HEK293T (cell line): Measurements from ENCODE around the gene KRT8.
A peak's percentile ranks its signal among the peaks of the same experiment; 100 is the strongest.

Source experiments
- CTCF ChIA-PET: fragments of 350-600 bp; formaldehyde crosslinking; extraction: SDS; loops from one replicate; lab custom pipeline; 2021; ENCODE audit warnings: antibody characterized with exemption, inconsistent platforms; lab: Yijun Ruan, JAX
- POLR2A ChIA-PET: fragments of 350-600 bp; formaldehyde crosslinking; extraction: SDS; loops from one replicate; lab custom pipeline; 2020; ENCODE audit warnings: antibody characterized with exemption, inconsistent platforms; lab: Yijun Ruan, JAX
- DNase-seq: peaks from one replicate; pipeline ENCODE4 v3.0.0; 2012; ENCODE audit warnings: mixed read lengths; ENCODE audit errors: extremely low spot score
- ARNT ChIP-seq: fragments of 450-650 bp; IDR thresholded peaks from 2 replicates; pipeline ENCODE4 v1.6.1; 2017; ENCODE audit warnings: mild to moderate bottlenecking
- BHLHE40 ChIP-seq: fragments of 450-650 bp; IDR thresholded peaks from 2 replicates; pipeline ENCODE4 v1.6.1; 2016; ENCODE audit warnings: mild to moderate bottlenecking, moderate library complexity, borderline replicate concordance
- CTBP1 ChIP-seq: fragments of 450-650 bp; IDR thresholded peaks from 2 replicates; pipeline ENCODE4 v1.6.1; 2016; ENCODE audit warnings: borderline replicate concordance
- ELF4 ChIP-seq: fragments of 450-650 bp; IDR thresholded peaks from 2 replicates; pipeline ENCODE4 v1.6.1; 2017; ENCODE audit warnings: antibody characterized with exemption
- FOXA1 ChIP-seq: fragments of 450-650 bp; IDR thresholded peaks from 2 replicates; pipeline ENCODE4 v1.6.1; 2016; ENCODE audit warnings: mild to moderate bottlenecking
- FOXK2 ChIP-seq: fragments of 450-650 bp; IDR thresholded peaks from 2 replicates; pipeline ENCODE4 v1.6.1; 2016; ENCODE audit warnings: mild to moderate bottlenecking
- FOXM1 ChIP-seq: fragments of 450-650 bp; IDR thresholded peaks from 2 replicates; pipeline ENCODE4 v1.6.1; 2017; ENCODE audit warnings: mild to moderate bottlenecking, borderline replicate concordance
- HDGF ChIP-seq: fragments of 450-650 bp; IDR thresholded peaks from 2 replicates; pipeline ENCODE4 v1.6.1; 2017; ENCODE audit warnings: antibody characterized with exemption, borderline replicate concordance
- L3MBTL2 ChIP-seq: fragments of 450-650 bp; conservative IDR thresholded peaks from 2 replicates; pipeline ENCODE4 v1.6.1; 2016; ENCODE audit warnings: mild to moderate bottlenecking
- LEF1 ChIP-seq: fragments of 450-650 bp; IDR thresholded peaks from 2 replicates; pipeline ENCODE4 v1.6.1; 2017; ENCODE audit warnings: mild to moderate bottlenecking, borderline replicate concordance
- NFRKB ChIP-seq: fragments of 450-650 bp; IDR thresholded peaks from 2 replicates; pipeline ENCODE4 v1.6.1; 2016; ENCODE audit warnings: mild to moderate bottlenecking, moderate library complexity
- SP1 ChIP-seq: fragments of 450-650 bp; IDR thresholded peaks from 2 replicates; pipeline ENCODE4 v1.6.1; 2017
- SUZ12 ChIP-seq: fragments of 450-650 bp; IDR thresholded peaks from 2 replicates; pipeline ENCODE4 v1.6.1; 2016; ENCODE audit warnings: mild to moderate bottlenecking
- TARDBP ChIP-seq: fragments of 450-650 bp; IDR thresholded peaks from 2 replicates; pipeline ENCODE4 v1.6.1; 2016
- ZNF384 ChIP-seq: fragments of 450-650 bp; IDR thresholded peaks from 2 replicates; pipeline ENCODE4 v1.6.1; 2016
- TF ChIP-seq, protein P1 (sequence below): fragments of 450-650 bp; IDR thresholded peaks from 2 replicates; pipeline ENCODE4 v1.6.1; 2016

KRT8 gene

GRCh38 chr12:52873832-52874572, 30.9 kb downstream of the KRT8 start:
- peak; percentile 40 for DNase-seq
- POLR2A ChIA-PET = interaction anchor here (1.0 kb wide), 1 partner anchor 132 kb away, joined by 5 read pairs; the partner anchor contains the start of gene EIF4B
- CTCF ChIA-PET = interaction anchor here (0.8 to 1.6 kb wide), 4 partner anchors 8 to 501 kb away, joined by 4 to 7 read pairs (median 4); no protein-coding TSS in a partner anchor
- TF ChIP-seq SUZ12 (no peak), FOXK2 (no peak), ARNT (no peak)
- TF ChIP-seq, protein P1, sequence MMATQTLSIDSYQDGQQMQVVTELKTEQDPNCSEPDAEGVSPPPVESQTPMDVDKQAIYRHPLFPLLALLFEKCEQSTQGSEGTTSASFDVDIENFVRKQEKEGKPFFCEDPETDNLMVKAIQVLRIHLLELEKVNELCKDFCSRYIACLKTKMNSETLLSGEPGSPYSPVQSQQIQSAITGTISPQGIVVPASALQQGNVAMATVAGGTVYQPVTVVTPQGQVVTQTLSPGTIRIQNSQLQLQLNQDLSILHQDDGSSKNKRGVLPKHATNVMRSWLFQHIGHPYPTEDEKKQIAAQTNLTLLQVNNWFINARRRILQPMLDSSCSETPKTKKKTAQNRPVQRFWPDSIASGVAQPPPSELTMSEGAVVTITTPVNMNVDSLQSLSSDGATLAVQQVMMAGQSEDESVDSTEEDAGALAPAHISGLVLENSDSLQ = no peak

- POLR2A ChIA-PET = interaction anchor here (1.0 kb wide), 1 partner anchor 133 kb away, joined by 5 read pairs; the partner anchor contains the start of gene EIF4B
- TF ChIP-seq SP1 = no peak
- TF ChIP-seq, protein P1 = no peak
- TF ChIP-seq NFRKB = no peak
- no peak for TF ChIP-seq FOXK2
- TF ChIP-seq ELF4 = no peak
- no peak for TF ChIP-seq ZNF384
- no peak for TF ChIP-seq FOXA1
- no peak for TF ChIP-seq TARDBP
- TF ChIP-seq BHLHE40 = no peak
- TF ChIP-seq HDGF = no peak
- TF ChIP-seq ARNT = no peak
- no peak for TF ChIP-seq L3MBTL2
- CTCF ChIA-PET = interaction anchor here (1.0 to 1.6 kb wide), 3 partner anchors 8 to 108 kb away, joined by 4 to 7 read pairs (median 4); no protein-coding TSS in a partner anchor
- DNase-seq = no peak
Observed at GRCh38 chr12:52873513-52873831, 31.4 kb downstream of the KRT8 start.

GRCh38 chr12:52872644-52873389, 32.1 kb downstream of the KRT8 start:
- ChIA-PET CTCF (interaction anchor here (1.0 to 1.6 kb wide), 3 partner anchors 7 to 109 kb away, joined by 4 to 7 read pairs (median 4); no protein-coding TSS in a partner anchor), POLR2A (no interaction called here)
- no peak for DNase-seq
- TF ChIP-seq ARNT (no peak), ELF4 (no peak), FOXM1 (no peak), TARDBP (no peak), ZNF384 (no peak), FOXA1 (no peak), FOXK2 (no peak)

- no peak for TF ChIP-seq SP1
- no peak for TF ChIP-seq FOXK2
- no peak for TF ChIP-seq L3MBTL2
- TF ChIP-seq, protein P1 = no peak
- TF ChIP-seq ARNT = no peak
- TF ChIP-seq HDGF = no peak
- no peak for TF ChIP-seq ELF4
- TF ChIP-seq CTBP1 = no peak
- TF ChIP-seq NFRKB = no peak
- TF ChIP-seq TARDBP = no peak
- no peak for TF ChIP-seq SUZ12
- TF ChIP-seq LEF1 = no peak
- TF ChIP-seq FOXA1 = no peak
- TF ChIP-seq ZNF384 = no peak
- POLR2A ChIA-PET = no interaction called here
- CTCF ChIA-PET = interaction anchor here (0.7 to 1.4 kb wide), 6 partner anchors 10 to 498 kb away, joined by 3 to 10 read pairs (median 6); no protein-coding TSS in a partner anchor
- no peak for DNase-seq
Observed at GRCh38 chr12:52871291-52872039, 33.4 kb downstream of the KRT8 start.

GRCh38 chr12:52870361-52871290, 34.2 kb downstream of the KRT8 start:
- CTCF ChIA-PET = interaction anchor here (0.5 to 1.4 kb wide), 22 partner anchors 9 to 649 kb away, joined by 3 to 10 read pairs (median 4); no protein-coding TSS in a partner anchor
- no peak for TF ChIP-seq HDGF
- TF ChIP-seq SUZ12 = no peak
- TF ChIP-seq ARNT = no peak
- TF ChIP-seq BHLHE40 = no peak
- TF ChIP-seq ELF4 = no peak
- TF ChIP-seq L3MBTL2 = no peak
- TF ChIP-seq SP1 = no peak
- TF ChIP-seq FOXA1 = no peak
- TF ChIP-seq CTBP1 = no peak
- POLR2A ChIA-PET = interaction anchor here (1.0 kb wide), 1 partner anchor 285 kb away, joined by 3 read pairs; no protein-coding TSS in a partner anchor
- DNase-seq = peak; percentile 80
